ENCODE measurements around the gene MSH4. TPM values are rescaled to one million over a fixed set of nuclear protein-coding genes. Genes with fewer than 3 reads are reported as not detected.

The MSH4 gene
- total RNA-seq, 2 experiments from 2014 or later, result 0.12 to 0.43 TPM

DNA sequence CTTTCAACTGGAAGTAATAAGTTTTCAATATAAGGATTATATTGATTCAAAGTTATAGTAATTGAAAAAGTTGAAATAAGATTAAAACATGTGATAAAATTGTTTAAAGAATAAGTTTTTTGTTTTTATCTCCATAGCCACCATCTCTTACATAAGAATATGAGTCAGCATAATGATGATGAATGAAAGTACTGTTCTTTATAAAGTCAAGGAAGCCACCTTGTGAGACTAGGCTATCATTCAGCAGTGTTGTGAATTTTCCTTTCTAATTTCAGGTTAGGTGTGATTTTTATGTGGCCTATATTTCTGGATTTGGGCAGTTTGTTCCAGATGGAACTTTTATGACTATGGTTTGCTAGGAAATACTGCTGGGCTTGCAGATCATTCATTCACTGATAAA, 157.9 kb downstream of the MSH4 start:
- Mint-ChIP-seq H3K4me1 (ENCODE audit: low read depth) (no peaks in the 10 kb centered on the region), H3K9me3 (no peaks in the 10 kb centered on the region), H3K36me3 (no peaks in the 10 kb centered on the region), H3K4me3 (no peak overlapping the region), H3K27ac (no peak overlapping the region), H3K27me3 (no peaks in the 10 kb centered on the region)
- CTCF ChIA-PET, result no interaction called here
- POLR2A ChIA-PET, result no interaction called here
- no peak for DNase-seq
- intact Hi-C loops (cut with micrococcal nuclease), result no loop called here

Other genes starting within 250 kb of the MSH4 start
- under 1 TPM; 0.34 to 0.40 TPM for gene SLC44A5, start 185.8 kb upstream of the MSH4 start, total RNA-seq
- gene ACADM, start 72.2 kb upstream of the MSH4 start, total RNA-seq, result 10 to 100 TPM; 60.3 to 60.9 TPM
- 100 to 1,000 TPM; 158 to 170 TPM for gene RABGGTB, start 10.6 kb upstream of the MSH4 start, total RNA-seq
- not detected for gene ASB17, start 135.5 kb downstream of the MSH4 start, total RNA-seq